Neural crest cell (in vitro differentiated cells): Measurements from ENCODE around the gene USP8. TPM values are rescaled to one million over a fixed set of nuclear protein-coding genes. Genes with fewer than 3 reads are reported as not detected.
A peak's percentile ranks its signal among the peaks of the same experiment; 100 is the strongest.
"Not testable (repeated sequence)": the region's sequence is repeated elsewhere in the genome, so short reads cannot be mapped to it uniquely, and the experiment has no call there.

Source experiments
- DNase-seq: peaks from one replicate; pipeline ENCODE4 v3.0.0; 2021; ENCODE audit warnings: low read depth, mixed read lengths, low spot score
- H3K27ac Mint-ChIP-seq: one replicate; pipeline ENCODE4 v1.8.0; 2021; ENCODE audit warnings: mild to moderate bottlenecking, mixed read lengths; ENCODE audit not compliant: unreplicated experiment
- H3K27me3 Mint-ChIP-seq: 2 replicates; pipeline ENCODE4 v1.8.0; 2021; ENCODE audit warnings: low read depth, mild to moderate bottlenecking, mixed read lengths
- H3K36me3 Mint-ChIP-seq: 2 replicates; pipeline ENCODE4 v1.8.0; 2021; ENCODE audit warnings: low read depth, mild to moderate bottlenecking, mixed read lengths
- H3K4me1 Mint-ChIP-seq: 2 replicates; pipeline ENCODE4 v1.8.0; 2021; ENCODE audit warnings: mixed read lengths
- H3K4me3 Mint-ChIP-seq: one replicate; pipeline ENCODE4 v1.8.0; 2021; ENCODE audit warnings: mild to moderate bottlenecking, mixed read lengths
- H3K9me3 Mint-ChIP-seq: 2 replicates; pipeline ENCODE4 v1.8.0; 2021; ENCODE audit warnings: mixed read lengths
- total RNA-seq: library from RNA; stranded (reverse); gene quantifications from 2 replicates; pipeline ENCODE4 v1.2.1, GENCODE V29; 2021
- TF ChIP-seq, protein P1 (sequence below): fragments of 200-600 bp; sonication (generic); conservative IDR thresholded peaks from 2 replicates; pipeline ENCODE4 v1.5.0; 2021; ENCODE audit warnings: antibody characterized with exemption, mild to moderate bottlenecking

The USP8 gene
- total RNA-seq, 1 donor from 2014 or later, result 40.5 TPM

DNA sequence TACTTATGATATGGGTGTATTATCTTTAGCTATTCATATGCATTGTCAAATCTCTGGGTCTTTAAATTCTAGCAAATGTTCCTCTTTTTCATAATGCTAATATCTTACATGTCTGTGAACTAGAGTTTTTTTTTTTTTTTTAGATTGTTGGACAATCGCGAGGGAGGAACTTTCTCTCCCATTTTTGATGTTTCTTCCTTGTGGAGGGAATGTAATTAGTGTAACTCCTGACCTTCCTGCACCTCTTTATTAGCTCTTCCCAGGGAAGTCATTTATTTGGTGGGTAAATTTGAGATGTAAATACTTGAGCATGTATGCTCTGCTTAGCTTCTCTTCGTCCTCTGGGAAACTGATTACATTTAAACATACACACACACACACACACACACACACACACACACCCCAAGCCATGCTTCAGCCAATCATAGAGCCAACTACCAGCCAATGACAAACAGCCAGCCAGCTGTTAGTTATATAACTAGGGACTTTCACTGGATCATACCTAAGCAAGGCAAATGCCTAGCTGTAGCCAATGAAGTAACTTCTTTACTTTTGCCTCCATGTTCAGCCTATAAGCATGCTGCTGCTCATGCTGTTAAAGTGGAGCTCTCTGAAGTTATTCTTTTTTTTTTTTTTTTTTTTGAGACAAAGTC lies 8.3 kb upstream of the USP8 start:
- Mint-ChIP-seq H3K4me1 (no peaks in the 10 kb centered on the region), H3K9me3 (no peaks in the 10 kb centered on the region), H3K27me3 (peaks cover 4% of the 10 kb centered on the region), H3K4me3 (no peak overlapping the region), H3K27ac (no peak overlapping the region), H3K36me3 (no peaks in the 10 kb centered on the region)
- TF ChIP-seq, protein P1, sequence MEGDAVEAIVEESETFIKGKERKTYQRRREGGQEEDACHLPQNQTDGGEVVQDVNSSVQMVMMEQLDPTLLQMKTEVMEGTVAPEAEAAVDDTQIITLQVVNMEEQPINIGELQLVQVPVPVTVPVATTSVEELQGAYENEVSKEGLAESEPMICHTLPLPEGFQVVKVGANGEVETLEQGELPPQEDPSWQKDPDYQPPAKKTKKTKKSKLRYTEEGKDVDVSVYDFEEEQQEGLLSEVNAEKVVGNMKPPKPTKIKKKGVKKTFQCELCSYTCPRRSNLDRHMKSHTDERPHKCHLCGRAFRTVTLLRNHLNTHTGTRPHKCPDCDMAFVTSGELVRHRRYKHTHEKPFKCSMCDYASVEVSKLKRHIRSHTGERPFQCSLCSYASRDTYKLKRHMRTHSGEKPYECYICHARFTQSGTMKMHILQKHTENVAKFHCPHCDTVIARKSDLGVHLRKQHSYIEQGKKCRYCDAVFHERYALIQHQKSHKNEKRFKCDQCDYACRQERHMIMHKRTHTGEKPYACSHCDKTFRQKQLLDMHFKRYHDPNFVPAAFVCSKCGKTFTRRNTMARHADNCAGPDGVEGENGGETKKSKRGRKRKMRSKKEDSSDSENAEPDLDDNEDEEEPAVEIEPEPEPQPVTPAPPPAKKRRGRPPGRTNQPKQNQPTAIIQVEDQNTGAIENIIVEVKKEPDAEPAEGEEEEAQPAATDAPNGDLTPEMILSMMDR, result no peak
- DNase-seq, result no peak

DNA sequence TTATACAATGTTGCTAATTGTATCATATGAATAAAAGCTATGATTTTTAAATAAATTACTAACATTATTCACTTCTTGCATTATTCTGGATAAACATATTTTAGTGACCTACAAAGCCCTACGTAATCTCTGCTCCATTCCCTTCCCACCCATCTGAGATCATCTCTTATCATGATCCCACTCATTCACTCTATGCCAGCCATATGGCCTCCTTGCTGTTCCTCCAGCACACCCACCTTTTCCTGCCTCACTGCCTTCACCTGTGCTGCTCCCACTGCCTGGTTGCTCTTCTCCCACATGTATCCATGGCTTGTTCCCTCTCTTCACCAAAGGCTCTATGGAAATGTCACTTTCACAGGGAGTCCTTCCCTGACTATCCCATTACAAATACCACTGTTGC lies 7.3 kb upstream of the USP8 start:
- no peaks in the 10 kb centered on the region for H3K9me3 Mint-ChIP-seq
- no peak overlapping the region for H3K27ac Mint-ChIP-seq
- peaks cover 4% of the 10 kb centered on the region for H3K27me3 Mint-ChIP-seq
- TF ChIP-seq, protein P1, result no peak
- H3K4me3 Mint-ChIP-seq, result no peak overlapping the region
- no peaks in the 10 kb centered on the region for H3K36me3 Mint-ChIP-seq
- no peak for DNase-seq
- no peaks in the 10 kb centered on the region for H3K4me1 Mint-ChIP-seq

DNA sequence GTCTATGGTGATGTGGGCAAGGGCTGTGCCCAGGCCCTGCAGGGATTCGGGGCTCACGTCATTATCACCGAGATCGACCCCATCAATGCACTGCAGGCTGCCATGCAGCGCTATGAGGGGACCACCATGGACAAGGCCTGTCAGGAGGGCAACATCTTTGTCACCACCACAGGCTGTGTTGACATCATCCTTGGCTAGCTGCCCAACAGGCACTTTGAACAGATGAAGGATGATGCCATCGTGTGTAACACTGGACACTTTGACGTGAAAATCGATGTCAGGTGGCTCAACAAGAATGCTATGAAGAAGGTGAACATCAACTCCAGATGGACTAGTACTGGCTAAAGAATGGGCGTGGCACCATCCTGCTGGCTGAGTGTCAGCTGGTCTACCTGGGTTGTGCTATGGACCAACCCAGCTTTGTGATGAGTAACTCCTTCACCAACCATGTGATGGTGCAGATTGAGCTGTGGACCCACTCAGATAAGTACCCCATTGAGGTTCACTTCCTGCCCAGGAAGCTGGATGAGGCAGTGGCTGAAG lies 6.1 kb upstream of the USP8 start:
- no peak for DNase-seq
- Mint-ChIP-seq H3K27ac (no peak overlapping the region), H3K9me3 (no peaks in the 10 kb centered on the region), H3K27me3 (peaks cover 4% of the 10 kb centered on the region), H3K36me3 (no peaks in the 10 kb centered on the region), H3K4me3 (no peak overlapping the region), H3K4me1 (no peaks in the 10 kb centered on the region)
- TF ChIP-seq, protein P1, result no peak

DNA sequence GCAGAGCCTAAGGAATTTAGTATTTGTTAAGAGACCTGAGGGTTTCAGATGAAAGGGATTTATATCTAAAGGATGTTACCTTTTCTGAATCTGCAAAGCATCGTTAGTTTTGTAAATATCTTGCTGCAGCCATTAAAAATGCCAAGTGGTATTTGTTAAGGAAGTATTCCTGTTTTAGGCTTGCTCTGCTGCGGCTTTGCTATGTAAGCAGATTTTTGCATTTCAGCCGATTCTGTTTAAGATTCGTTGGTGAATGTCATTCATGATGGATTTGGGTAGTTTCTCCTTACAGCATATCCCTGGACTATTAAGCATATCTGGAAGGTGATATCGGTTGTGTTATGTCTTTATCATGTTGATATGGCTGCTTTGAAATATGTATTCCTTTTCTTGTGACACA lies 1.0 kb downstream of the USP8 start:
- Mint-ChIP-seq H3K4me3 (peak overlapping the region; percentile 98), H3K4me1 (peaks cover 28% of the 10 kb centered on the region), H3K27me3 (no peaks in the 10 kb centered on the region), H3K36me3 (no peaks in the 10 kb centered on the region), H3K27ac (no peak overlapping the region), H3K9me3 (no peaks in the 10 kb centered on the region)
- DNase-seq, result no peak
- TF ChIP-seq, protein P1, result no peak

DNA sequence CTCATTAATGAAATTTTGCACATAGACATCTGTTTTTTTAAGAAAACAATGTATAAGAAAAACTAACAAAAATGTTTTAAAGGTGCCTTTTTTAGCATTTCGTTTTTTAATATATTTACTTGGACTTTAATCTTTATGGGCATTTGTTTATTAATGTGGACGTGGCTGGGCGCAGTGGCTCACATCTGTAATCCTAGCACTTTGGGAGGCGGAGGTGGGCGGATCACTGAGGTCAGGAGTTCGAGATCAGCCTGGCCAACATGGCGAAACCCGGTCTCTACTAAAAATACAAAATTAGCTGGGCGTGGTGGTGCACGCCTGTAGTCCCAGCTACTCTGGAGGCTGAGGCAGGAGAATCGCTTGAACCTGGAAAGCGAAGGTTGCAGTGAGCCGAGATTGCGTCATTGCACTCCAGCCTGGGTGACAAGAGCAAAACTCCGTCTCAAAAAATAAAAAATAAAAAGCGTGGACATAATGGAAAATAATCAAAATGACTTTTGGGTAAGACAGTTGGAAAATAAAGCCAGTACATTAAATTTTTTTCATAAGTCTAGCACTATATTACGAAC lies 1.6 kb downstream of the USP8 start:
- H3K27ac Mint-ChIP-seq, H3K9me3 Mint-ChIP-seq: not testable (repeated sequence)
- H3K4me1 Mint-ChIP-seq, result peaks cover 28% of the 10 kb centered on the region

DNA sequence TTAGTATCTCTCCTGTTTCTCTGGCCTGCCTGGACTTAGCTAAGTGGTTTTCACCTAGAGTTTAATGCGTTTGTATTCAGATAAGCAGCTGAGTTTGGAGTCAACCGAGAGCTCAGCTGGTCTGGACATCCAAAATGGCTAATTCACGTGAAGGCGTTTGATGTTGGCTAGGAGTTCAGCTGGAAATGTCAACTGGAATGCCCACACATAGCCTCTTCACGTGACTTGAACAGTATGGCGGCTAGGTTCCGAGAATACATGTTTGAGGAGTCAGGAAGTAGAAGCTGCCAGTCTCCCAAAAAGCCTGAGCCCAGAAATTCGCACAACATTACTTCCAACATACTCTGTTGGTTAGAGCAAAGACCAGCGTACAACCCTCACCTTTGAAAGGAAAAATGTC lies 2.2 kb downstream of the USP8 start:
- peak overlapping the region; percentile 60 for H3K4me3 Mint-ChIP-seq
- no peaks in the 10 kb centered on the region for H3K27me3 Mint-ChIP-seq
- TF ChIP-seq, protein P1, result no peak
- H3K36me3 Mint-ChIP-seq, result no peaks in the 10 kb centered on the region
- no peaks in the 10 kb centered on the region for H3K9me3 Mint-ChIP-seq
- no peak for DNase-seq
- peaks cover 28% of the 10 kb centered on the region for H3K4me1 Mint-ChIP-seq
- no peak overlapping the region for H3K27ac Mint-ChIP-seq

More for the DNA sequence above, 1.6 kb downstream of the USP8 start:
- peak overlapping the region; percentile 98 for H3K4me3 Mint-ChIP-seq
- not testable (repeated sequence) for H3K27me3 Mint-ChIP-seq, DNase-seq, H3K36me3 Mint-ChIP-seq
